ENCODE results near the gene ELOVL5.

The ELOVL5 gene

DNA sequence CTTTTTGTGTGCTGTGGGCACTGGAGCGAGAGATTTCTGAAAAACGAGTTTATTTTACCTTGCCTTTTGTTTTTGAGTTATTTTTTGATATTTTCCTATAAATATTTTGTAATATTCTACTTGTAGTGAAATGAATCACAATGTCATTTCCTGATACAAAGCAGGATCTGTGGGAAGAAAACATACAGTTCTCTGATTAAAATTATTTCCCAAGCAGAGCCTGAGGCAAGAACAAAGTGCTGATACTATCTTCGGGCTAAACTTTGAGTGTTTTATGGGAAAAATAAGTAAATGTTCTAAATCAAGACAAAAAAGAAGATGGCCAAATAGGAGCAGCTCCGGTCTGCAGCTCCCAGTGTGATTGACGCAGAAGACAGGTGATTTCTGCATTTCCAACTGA lies 33.7 kb upstream of the ELOVL5 start:
- no peak overlapping the region for H3K4me3 ChIP-seq (ENCODE audit: low read depth, low read length)
- DNase-seq = no peak
- TF ChIP-seq, protein P1, sequence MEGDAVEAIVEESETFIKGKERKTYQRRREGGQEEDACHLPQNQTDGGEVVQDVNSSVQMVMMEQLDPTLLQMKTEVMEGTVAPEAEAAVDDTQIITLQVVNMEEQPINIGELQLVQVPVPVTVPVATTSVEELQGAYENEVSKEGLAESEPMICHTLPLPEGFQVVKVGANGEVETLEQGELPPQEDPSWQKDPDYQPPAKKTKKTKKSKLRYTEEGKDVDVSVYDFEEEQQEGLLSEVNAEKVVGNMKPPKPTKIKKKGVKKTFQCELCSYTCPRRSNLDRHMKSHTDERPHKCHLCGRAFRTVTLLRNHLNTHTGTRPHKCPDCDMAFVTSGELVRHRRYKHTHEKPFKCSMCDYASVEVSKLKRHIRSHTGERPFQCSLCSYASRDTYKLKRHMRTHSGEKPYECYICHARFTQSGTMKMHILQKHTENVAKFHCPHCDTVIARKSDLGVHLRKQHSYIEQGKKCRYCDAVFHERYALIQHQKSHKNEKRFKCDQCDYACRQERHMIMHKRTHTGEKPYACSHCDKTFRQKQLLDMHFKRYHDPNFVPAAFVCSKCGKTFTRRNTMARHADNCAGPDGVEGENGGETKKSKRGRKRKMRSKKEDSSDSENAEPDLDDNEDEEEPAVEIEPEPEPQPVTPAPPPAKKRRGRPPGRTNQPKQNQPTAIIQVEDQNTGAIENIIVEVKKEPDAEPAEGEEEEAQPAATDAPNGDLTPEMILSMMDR (IDR thresholded peaks at IDR 0.05; ENCODE audit: low read depth, low read length) = no peak
- H3K27ac ChIP-seq = no peak overlapping the region
- no peaks in the 10 kb centered on the region for H3K27me3 ChIP-seq (ENCODE audit: insufficient read depth, low read depth, severe bottlenecking)
- peaks cover 14% of the 10 kb centered on the region for H3K9me3 ChIP-seq (ENCODE audit: severe bottlenecking)
- H3K36me3 ChIP-seq = no peaks in the 10 kb centered on the region

DNA sequence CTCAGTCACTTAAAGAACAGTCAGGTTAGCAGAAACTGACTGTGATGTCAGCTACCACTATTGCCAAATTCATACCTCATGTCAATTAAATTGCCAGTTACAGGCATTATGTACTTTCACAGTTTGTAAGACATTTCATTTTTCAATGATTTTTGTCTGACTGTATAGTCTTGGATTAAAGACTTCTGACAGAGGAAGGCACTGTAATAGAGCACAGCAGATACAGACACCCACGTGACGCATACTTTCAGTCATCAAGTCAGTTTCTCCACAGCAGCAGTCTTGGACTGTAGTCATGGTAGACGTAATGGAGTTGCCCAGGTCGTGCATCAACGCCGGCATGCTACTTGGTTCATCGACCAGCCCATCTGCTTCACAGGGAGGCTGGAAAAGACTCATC lies 29.5 kb upstream of the ELOVL5 start:
- Histone ChIP-seq H3K9me3 (ENCODE audit: severe bottlenecking) (peaks cover 12% of the 10 kb centered on the region), H3K4me3 (ENCODE audit: low read depth, low read length) (no peak overlapping the region), H3K36me3 (no peaks in the 10 kb centered on the region), H3K27me3 (ENCODE audit: insufficient read depth, low read depth, severe bottlenecking) (no peaks in the 10 kb centered on the region), H3K27ac (no peak overlapping the region)
- DNase-seq = no peak
- TF ChIP-seq, protein P1 (IDR thresholded peaks at IDR 0.05; ENCODE audit: low read depth, low read length) = no peak

DNA sequence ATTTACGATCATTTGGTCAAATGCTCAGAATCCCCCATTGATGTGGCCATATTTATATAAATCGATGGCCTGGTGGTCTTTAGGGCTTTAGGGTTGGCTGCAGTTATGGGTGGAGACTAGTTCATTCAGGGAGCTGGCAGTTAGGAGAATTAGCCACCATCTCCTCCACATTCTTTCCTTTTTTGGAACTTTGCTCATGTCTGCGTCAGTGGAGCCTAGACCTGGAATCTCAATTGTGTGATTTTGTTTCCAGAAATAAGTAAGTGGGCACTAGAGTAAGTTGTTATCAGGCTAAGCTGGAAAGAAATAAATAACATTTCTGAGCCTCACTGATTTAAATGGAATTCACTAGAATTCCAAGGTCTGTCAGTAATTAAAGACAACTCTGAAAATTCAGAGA lies 29.0 kb upstream of the ELOVL5 start:
- no peak overlapping the region for H3K27ac ChIP-seq
- H3K9me3 ChIP-seq (ENCODE audit: severe bottlenecking) = peaks cover 8% of the 10 kb centered on the region
- TF ChIP-seq, protein P1 (IDR thresholded peaks at IDR 0.05; ENCODE audit: low read depth, low read length) = no peak
- no peak overlapping the region for H3K4me3 ChIP-seq (ENCODE audit: low read depth, low read length)
- no peaks in the 10 kb centered on the region for H3K36me3 ChIP-seq
- no peak for DNase-seq
- H3K27me3 ChIP-seq (ENCODE audit: insufficient read depth, low read depth, severe bottlenecking) = no peaks in the 10 kb centered on the region

DNA sequence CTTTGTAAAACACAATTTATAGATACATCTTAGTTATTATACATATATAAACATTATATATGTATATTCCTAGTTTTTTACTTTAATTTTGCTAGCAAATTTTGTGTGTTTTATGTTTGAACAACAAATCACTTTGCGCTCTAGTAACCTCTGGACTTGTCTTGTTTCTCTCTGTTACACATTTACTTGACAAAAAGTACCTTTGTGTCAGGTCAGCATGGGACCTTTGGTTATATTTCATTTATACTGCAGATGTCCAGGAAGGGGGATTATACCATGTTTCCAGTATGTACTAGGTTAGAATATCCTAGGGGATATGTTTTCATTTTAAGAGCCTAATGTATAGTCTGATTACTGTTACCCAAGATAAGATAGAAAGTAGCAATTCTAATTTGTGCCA lies 28.5 kb upstream of the ELOVL5 start:
- Histone ChIP-seq H3K27ac (no peak overlapping the region), H3K4me3 (ENCODE audit: low read depth, low read length) (no peak overlapping the region)
- TF ChIP-seq, protein P1 (IDR thresholded peaks at IDR 0.05; ENCODE audit: low read depth, low read length) = no peak

DNA sequence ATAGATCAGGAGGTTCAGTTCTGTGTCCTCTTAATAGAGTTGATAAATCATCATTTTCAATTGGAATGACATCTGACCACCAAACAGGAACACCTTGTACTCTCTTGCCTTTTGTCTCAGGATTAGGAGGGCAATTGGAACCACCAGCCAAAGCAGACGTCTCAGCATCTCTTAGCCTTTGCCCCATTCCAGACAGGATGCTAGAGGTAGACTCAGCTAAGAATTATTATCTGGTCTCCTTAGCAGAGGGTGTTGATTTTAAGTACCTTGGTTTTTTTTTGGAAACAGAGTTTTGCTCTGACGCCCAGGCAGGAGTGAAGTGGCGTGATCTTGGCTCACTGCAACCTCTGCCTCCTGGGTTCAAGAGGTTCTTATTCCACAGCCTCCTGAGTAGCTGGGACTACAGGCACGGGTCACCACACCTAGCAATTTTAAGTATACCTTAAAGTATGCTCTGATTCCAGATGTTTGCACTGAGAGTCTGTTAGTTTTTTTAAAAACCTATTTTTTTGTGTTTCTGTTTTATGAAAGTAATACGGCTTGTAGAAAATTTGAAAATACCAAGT lies 28.0 kb upstream of the ELOVL5 start:
- no peak for DNase-seq
- Histone ChIP-seq H3K27ac (no peak overlapping the region), H3K36me3 (no peaks in the 10 kb centered on the region), H3K4me3 (ENCODE audit: low read depth, low read length) (no peak overlapping the region), H3K9me3 (ENCODE audit: severe bottlenecking) (no peaks in the 10 kb centered on the region), H3K27me3 (ENCODE audit: insufficient read depth, low read depth, severe bottlenecking) (no peaks in the 10 kb centered on the region)
- TF ChIP-seq, protein P1 (IDR thresholded peaks at IDR 0.05; ENCODE audit: low read depth, low read length) = no peak

More for the DNA sequence above, 28.5 kb upstream of the ELOVL5 start:
- Histone ChIP-seq H3K27me3 (ENCODE audit: insufficient read depth, low read depth, severe bottlenecking) (no peaks in the 10 kb centered on the region), H3K9me3 (ENCODE audit: severe bottlenecking) (peaks cover 3% of the 10 kb centered on the region), H3K36me3 (no peaks in the 10 kb centered on the region)
- DNase-seq = no peak

DNA sequence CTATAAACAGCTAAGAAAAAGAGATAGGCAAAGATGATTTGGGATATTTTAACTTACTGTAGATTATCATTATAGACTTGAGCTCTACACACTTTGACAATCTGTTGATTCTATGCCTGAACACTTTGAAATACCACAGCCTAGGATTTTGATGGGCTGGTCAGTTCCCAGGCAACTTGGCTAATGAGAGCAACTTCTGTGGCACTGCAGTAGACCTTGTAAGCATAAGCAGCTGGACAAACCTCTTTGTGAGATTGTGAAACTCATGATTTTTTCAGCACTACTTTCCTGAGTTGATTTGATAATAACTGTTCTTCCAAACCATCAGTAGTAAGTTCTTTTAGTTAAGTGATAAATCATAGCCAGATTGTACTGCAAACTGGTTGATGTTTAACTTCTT lies 27.1 kb upstream of the ELOVL5 start:
- Histone ChIP-seq H3K27ac (no peak overlapping the region), H3K36me3 (no peaks in the 10 kb centered on the region), H3K4me3 (ENCODE audit: low read depth, low read length) (no peak overlapping the region), H3K27me3 (ENCODE audit: insufficient read depth, low read depth, severe bottlenecking) (no peaks in the 10 kb centered on the region), H3K9me3 (ENCODE audit: severe bottlenecking) (no peaks in the 10 kb centered on the region)
- no peak for DNase-seq
- TF ChIP-seq, protein P1 (IDR thresholded peaks at IDR 0.05; ENCODE audit: low read depth, low read length) = no peak

Data from WERI-Rb-1 (cell line).